ENCODE data around the gene VAT1L.

The VAT1L gene

GRCh38 chr16:77788181-77789084 lies at the start of gene VAT1L:
TSS of gene VAT1L (plus strand) at chr16:77788564. CDS start at chr16:77788683, 119 bp downstream.
- peak; percentile 8 for DNase-seq (ENCODE audit: low spot score)

GRCh38 chr16:77738706-77739558 lies 49.4 kb upstream of the VAT1L start:
- no peak for DNase-seq (ENCODE audit: low spot score)

GRCh38 chr16:77739559-77739892 lies 48.8 kb upstream of the VAT1L start:
- no peak for DNase-seq (ENCODE audit: low spot score)

GRCh38 chr16:77744141-77744540 lies 44.2 kb upstream of the VAT1L start:
- no peak for DNase-seq (ENCODE audit: low spot score)

GRCh38 chr16:77745972-77746371 lies 42.4 kb upstream of the VAT1L start:
- no peak for DNase-seq (ENCODE audit: low spot score)

- no peak for DNase-seq (ENCODE audit: low spot score)
Observed at GRCh38 chr16:77748421-77749005, 39.9 kb upstream of the VAT1L start.

GRCh38 chr16:77749415-77749814 lies 38.9 kb upstream of the VAT1L start:
- no peak for DNase-seq (ENCODE audit: low spot score)

GRCh38 chr16:77758046-77758445 lies 30.3 kb upstream of the VAT1L start:
- no peak for DNase-seq (ENCODE audit: low spot score)

GRCh38 chr16:77758508-77758907 lies 29.9 kb upstream of the VAT1L start:
- DNase-seq (ENCODE audit: low spot score) = no peak

GRCh38 chr16:77759201-77759600 lies 29.2 kb upstream of the VAT1L start:
- DNase-seq (ENCODE audit: low spot score) = no peak

GRCh38 chr16:77759821-77760220 lies 28.5 kb upstream of the VAT1L start:
- no peak for DNase-seq (ENCODE audit: low spot score)

- peak; percentile 8 for DNase-seq (ENCODE audit: low spot score)
Observed at GRCh38 chr16:77760800-77761199, 27.6 kb upstream of the VAT1L start.

- DNase-seq (ENCODE audit: low spot score) = no peak
Observed at GRCh38 chr16:77761204-77761603, 27.2 kb upstream of the VAT1L start.

- no peak for DNase-seq (ENCODE audit: low spot score)
Observed at GRCh38 chr16:77762262-77762661, 26.1 kb upstream of the VAT1L start.

- DNase-seq (ENCODE audit: low spot score) = no peak
Observed at GRCh38 chr16:77763994-77764393, 24.4 kb upstream of the VAT1L start.

- no peak for DNase-seq (ENCODE audit: low spot score)
Observed at GRCh38 chr16:77767211-77767610, 21.2 kb upstream of the VAT1L start.

- DNase-seq (ENCODE audit: low spot score) = no peak
Observed at GRCh38 chr16:77767826-77768225, 20.5 kb upstream of the VAT1L start.

GRCh38 chr16:77775911-77776909 lies 12.2 kb upstream of the VAT1L start:
- DNase-seq (ENCODE audit: low spot score) = no peak

- DNase-seq (ENCODE audit: low spot score) = no peak
Observed at GRCh38 chr16:77777745-77778144, 10.6 kb upstream of the VAT1L start.

GRCh38 chr16:77780378-77780837 lies 8.0 kb upstream of the VAT1L start:
- peak; percentile 61 for DNase-seq (ENCODE audit: low spot score)

GRCh38 chr16:77781091-77781490 lies 7.3 kb upstream of the VAT1L start:
- no peak for DNase-seq (ENCODE audit: low spot score)

Data from SW480 (cell line).